HG03108 (cell line): ENCODE results near the gene HACD2.

Experiments
- ATAC-seq: cut with Tn5 transposase; IDR thresholded peaks from one replicate; pipeline ENCODE4 v1.9.1; 2021; ENCODE audit warnings: moderate library complexity; ENCODE audit not compliant: unreplicated experiment

Gene HACD2

DNA sequence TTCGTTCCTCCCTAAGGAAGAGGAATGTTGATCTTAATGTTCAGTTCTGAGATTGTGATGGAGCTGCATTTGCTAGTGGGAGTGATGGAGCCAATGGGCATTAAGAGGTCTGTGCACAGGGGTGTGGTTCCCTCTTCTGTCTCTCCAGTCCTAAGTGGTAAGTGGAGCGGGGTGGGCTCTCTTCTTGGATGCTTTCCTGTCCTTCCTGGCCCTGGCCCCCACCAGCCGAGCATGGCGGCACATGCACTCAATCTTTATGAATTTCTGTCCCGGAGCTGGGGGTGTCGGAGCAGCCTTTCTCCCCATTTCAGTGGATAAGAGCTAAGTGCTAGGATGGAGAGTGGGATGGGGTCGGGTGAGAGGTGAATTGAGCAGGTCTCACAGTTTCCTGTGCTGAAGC is 98.4 kb downstream of the HACD2 start:
- ATAC-seq = no peak

- no peak for ATAC-seq
These were observed 99.3 kb downstream of the HACD2 start for GRCh38 chr3:123485551-123485950.

- ATAC-seq = no peak
These were observed 101.7 kb downstream of the HACD2 start for GRCh38 chr3:123483146-123483545.

- no peak for ATAC-seq
These were observed 103.0 kb downstream of the HACD2 start for GRCh38 chr3:123481722-123482457.

GRCh38 chr3:123481071-123481470 is 103.8 kb downstream of the HACD2 start:
- no peak for ATAC-seq

DNA sequence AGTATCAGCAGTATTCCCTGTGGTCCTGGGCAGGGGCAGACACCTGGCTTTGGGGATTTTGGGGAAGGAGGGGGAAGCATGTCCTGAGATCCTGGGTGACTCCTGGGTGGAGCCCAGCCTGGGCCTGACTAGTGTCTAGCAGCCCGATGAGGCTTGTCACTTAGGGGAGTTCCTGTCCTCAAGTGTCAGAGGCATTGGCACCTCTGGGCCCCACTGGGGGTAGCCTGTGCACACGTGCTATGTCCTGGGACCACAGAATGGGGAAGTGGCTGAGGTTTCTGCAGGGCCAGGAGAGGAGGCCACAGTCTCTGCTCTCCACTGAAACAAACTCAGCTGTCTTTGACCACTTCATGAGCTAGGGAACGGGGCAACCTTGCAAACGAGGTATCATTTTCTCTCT is 104.4 kb downstream of the HACD2 start:
- peak; percentile 66 for ATAC-seq

DNA sequence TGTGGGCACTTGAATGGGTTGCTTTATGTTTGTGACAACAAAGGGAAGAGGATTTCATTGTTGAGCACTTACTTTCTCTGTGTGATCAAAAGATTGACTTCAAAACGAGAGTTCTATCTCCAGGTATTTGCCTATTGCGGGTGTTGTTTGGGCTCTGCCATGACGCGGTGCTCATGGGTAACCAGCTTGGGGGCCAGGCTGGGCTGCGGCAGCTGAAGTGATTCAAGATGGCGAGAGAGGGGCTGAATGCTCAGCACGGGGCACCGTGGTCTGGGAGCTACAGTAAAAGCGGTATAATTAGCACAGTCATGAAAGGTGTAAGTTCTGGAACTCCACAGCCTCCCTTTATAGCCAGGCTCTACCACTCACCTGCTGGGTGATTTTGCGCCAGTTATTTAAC is 105.0 kb downstream of the HACD2 start:
- no peak for ATAC-seq

GRCh38 chr3:123478314-123478713 is 106.5 kb downstream of the HACD2 start:
- ATAC-seq = no peak

DNA sequence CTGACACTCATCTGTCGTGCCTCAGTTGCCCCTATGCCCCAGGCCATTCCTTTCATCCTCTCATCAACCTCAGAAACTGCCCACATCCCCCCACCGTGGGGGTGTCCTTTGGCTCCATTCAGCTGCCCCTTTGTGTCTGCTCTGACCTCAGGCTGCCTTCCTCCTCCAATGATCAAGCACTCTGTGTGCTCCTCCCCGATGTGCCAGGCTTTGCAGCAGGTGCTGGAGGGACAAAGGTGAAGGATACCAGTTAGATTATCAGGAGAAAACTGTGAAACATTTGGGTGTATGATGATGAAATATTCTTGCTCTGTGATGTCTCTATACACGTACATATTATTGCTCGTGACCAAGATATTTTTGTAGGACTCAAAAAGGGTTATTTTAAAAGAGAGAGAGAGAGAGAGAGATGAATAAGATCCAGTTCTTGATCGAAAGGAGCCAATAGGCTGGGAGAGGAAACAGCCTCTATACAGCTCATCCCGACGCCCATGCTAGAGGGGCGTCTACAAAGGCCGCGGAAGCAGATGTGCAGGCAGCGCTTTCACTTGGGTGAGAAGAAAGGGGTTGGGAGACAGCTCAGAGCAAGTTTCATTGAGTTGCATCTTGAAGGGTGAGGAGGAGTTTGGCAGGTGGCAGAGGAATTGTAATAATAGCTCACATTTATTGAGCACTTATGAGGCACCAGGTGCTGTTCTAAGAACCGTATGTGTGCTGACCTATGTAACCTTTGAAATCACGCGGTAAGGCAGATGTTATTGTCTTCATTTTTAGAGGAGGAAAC is 107.7 kb downstream of the HACD2 start:
- ATAC-seq = no peak

DNA sequence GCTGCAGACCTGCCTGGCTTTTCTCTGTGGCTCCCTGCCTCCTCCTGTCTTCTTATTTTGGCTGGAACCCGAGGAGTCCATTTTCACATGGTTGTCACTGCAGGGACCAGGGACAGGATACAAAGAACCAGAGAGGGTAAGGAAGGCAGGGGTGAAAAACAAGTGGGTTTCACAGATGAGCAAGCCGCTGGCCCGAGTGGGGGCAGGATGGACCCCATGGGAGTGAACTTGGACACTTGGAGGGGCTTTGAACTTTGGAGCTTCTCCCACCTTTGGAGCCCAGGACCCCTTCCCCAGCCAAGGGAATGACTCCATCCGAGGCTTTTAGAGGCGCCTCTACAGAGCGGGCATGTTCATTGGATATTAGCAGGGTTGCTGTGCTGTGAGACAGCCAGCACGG is 109.1 kb downstream of the HACD2 start:
- no peak for ATAC-seq

- no peak for ATAC-seq
These were observed 113.7 kb downstream of the HACD2 start for GRCh38 chr3:123471106-123471505.

- no peak for ATAC-seq
These were observed 115.4 kb downstream of the HACD2 start for GRCh38 chr3:123469323-123469995.

- ATAC-seq = no peak
These were observed 117.8 kb downstream of the HACD2 start for GRCh38 chr3:123467046-123467445.

GRCh38 chr3:123464211-123464610 is 120.6 kb downstream of the HACD2 start:
- no peak for ATAC-seq

- ATAC-seq = no peak
These were observed 125.0 kb downstream of the HACD2 start for GRCh38 chr3:123459862-123460261.

DNA sequence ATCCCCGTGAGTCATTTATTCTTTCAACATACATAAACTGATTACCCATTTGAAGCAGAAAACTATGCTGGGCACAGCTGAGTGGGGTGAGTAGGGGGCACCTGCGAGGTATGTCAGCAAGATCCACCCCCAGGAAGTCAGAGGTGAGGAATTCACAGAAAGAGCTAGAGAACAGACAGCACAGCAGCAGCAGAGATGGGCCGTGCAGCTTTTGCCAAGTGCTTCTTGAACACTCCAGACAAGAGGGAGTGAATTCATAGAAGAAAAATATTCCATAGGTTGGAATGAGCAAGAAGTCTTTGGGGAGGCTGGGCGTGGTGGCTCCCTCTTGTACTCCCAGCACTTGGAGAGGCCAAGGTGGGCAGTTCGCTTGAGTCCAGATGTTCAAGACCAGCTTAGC is 126.6 kb downstream of the HACD2 start:
- ATAC-seq = no peak

GRCh38 chr3:123457841-123458240 is 127.0 kb downstream of the HACD2 start:
- ATAC-seq = no peak

- no peak for ATAC-seq
These were observed 131.2 kb downstream of the HACD2 start for GRCh38 chr3:123453675-123454074.

DNA sequence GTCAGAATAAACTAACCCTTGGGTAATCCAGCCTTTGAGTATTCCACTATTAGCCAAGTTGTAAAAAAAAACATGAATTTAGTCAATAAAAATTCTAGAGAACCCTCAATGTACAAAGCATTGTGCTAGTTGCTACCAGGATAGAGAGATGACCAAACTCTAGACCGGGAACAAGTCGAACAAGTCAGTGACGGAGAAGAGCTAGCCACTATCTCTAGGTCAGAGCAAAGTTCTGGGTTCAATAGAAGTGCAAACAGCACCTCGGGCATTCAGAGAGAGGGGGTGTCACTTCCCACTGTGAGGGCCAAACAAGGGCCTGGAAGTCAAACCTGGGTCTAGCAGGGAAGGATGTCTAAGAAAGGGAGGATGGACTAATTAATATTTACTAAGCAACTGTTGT is 133.7 kb downstream of the HACD2 start:
- ATAC-seq = no peak

GRCh38 chr3:123449997-123450604 is 134.8 kb downstream of the HACD2 start:
- no peak for ATAC-seq
